Retinal pigment epithelial cell (primary cell): Measurements from ENCODE around the gene ASB8.

ENCODE experiments used
- DNase-seq: peaks from one replicate; pipeline ENCODE4 v3.0.0-alpha.2; 2010; ENCODE audit warnings: low read depth
- H3K4me3 ChIP-seq: 2 replicates; pipeline ENCODE4 v1.5.1; 2011; ENCODE audit warnings: mild to moderate bottlenecking, low read length, control low read depth, moderate library complexity
- CTCF ChIP-seq: conservative IDR thresholded peaks from 2 replicates; pipeline ENCODE4 v1.5.1; 2011; ENCODE audit warnings: low read depth, low read length, control low read depth, inconsistent platforms

The ASB8 gene

GRCh38 chr12:48169011-48169410, 11.7 kb upstream of the ASB8 start:
- no peak for TF ChIP-seq CTCF
- no peak overlapping the region for H3K4me3 ChIP-seq
- no peak for DNase-seq

GRCh38 chr12:48165089-48165981, 8.0 kb upstream of the ASB8 start:
- H3K4me3 ChIP-seq: no peak overlapping the region
- DNase-seq: no peak
- peak; percentile 98 for TF ChIP-seq CTCF

GRCh38 chr12:48164451-48164850, 7.1 kb upstream of the ASB8 start:
- DNase-seq: no peak
- no peak overlapping the region for H3K4me3 ChIP-seq
- TF ChIP-seq CTCF: no peak

- no peak for DNase-seq
- no peak for TF ChIP-seq CTCF
- H3K4me3 ChIP-seq: no peak overlapping the region
Measured at GRCh38 chr12:48163150-48163747, 5.9 kb upstream of the ASB8 start.

GRCh38 chr12:48160807-48161206, 3.5 kb upstream of the ASB8 start:
- no peak for DNase-seq
- no peak for TF ChIP-seq CTCF
- H3K4me3 ChIP-seq: no peak overlapping the region

GRCh38 chr12:48160046-48160445, 2.7 kb upstream of the ASB8 start:
- H3K4me3 ChIP-seq: no peak overlapping the region
- TF ChIP-seq CTCF: no peak
- DNase-seq: no peak
